Activated CD8-positive, alpha-beta memory T cell treated with anti-CD3 and anti-CD28 coated beads for 48 hours (primary cell): ENCODE data around the gene HOXB5.

Experiments
- DNase-seq, 3 experiments: peaks; one replicate each; pipeline ENCODE4 v3.0.0-alpha.2; 2020; ENCODE audit warnings: low read depth in 2 of 3, low spot score in 2 of 3

The HOXB5 gene

GRCh38 chr17:48576479-48577309, 16.9 kb downstream of the HOXB5 start:
- DNase-seq = no peak

DNA sequence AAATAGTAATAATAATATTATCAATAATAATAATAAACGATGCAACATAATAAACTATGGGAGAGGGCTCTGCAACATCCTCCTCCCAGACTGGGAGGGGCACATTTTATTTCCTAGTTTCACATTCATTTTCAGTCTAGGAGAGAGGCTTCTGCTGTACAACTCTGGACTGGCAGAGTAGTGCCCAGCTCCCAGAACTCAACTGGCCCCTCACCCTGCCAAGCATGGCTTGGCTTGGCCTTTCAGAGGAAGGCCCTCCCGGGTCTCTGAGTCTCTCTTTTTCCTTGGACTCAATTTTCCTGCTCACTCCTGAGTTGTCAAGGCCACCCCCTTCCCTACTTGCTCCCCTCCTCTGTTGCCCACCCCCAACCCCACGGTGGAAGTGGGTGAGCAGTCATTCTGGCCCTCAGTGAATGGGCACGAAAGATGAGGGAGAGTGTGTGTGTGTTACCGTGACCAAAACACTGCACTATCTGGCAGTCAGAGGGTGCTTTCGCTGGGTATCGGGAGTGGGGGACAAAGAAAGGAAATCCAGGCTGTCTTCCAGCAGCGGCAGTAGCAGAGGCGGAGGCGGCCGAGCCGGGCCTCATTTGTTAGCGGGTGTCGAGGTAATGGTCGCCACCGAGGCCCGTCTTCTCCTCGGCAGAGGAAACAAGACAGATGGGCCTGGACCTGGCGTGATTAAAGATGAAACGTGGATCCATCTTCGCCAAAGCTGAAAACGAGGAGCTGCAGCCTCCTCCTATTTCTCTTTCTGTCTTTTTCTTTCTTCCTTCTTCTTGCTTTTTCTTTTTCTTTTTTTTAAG, 17.7 kb downstream of the HOXB5 start:
- no peak for DNase-seq

- no peak for DNase-seq
Measured at GRCh38 chr17:48575066-48575582, 18.5 kb downstream of the HOXB5 start.

- DNase-seq = no peak
Measured at GRCh38 chr17:48574505-48575065, 19.0 kb downstream of the HOXB5 start.

- DNase-seq = no peak
Measured at GRCh38 chr17:48571826-48572417, 21.7 kb downstream of the HOXB5 start.

- DNase-seq = no peak
Measured at GRCh38 chr17:48571024-48571818, 22.4 kb downstream of the HOXB5 start.

GRCh38 chr17:48570325-48571023, 23.1 kb downstream of the HOXB5 start:
- no peak for DNase-seq

- DNase-seq = no peak
Measured at GRCh38 chr17:48569674-48570324, 23.8 kb downstream of the HOXB5 start.

DNA sequence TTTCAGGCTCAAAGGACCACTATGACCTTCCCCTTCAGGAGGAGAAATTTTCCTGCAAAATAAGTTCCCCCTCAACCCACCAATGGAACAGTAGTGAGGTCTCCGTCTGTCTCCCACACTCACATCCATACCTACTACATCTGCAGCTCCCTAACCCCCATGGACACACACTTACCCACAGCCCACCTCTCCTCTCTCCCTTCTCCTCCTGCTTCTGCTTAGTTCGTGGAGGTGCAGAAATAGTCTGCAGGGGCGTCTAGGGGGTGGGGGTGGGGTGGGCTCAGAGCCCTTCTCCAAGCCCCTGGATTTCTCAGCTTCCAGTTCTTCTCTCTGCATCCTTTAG, 24.4 kb downstream of the HOXB5 start:
- DNase-seq = no peak

DNA sequence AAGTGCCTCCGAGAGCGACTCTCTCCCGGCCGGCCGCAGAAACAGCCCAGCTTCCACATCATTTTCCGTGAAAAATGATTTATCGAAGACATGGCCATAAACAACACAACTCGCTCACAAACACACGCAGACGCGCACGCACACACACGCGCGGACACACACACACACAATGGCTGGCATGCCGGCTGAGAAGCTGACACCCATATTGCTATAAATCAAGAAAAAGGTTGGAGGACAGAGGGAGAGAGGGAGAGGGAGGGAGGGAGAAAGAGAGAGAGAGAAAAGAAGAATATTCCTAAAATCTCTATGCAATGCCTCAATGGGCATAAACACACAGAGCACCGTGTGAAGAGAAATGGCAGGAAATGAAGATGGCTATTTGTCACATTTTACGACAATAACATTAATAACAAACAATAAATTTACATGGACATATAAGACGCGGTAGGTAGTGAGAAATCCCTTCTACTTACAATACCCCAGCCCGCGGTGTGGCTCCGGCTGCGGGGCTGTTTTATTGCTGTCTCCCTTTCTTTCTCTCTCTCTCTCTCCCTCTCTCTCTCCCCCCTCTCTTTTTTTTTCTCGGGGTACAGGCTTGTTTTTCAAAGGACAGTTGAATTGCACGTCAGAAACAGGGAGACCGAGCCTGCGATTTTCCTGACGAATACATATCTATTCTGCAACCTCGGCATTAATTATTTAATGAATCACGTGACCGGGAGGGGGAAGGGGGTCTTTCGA, 24.9 kb downstream of the HOXB5 start:
- no peak for DNase-seq

GRCh38 chr17:48567646-48568354, 25.8 kb downstream of the HOXB5 start:
- no peak for DNase-seq

GRCh38 chr17:48567209-48567608, 26.4 kb downstream of the HOXB5 start:
- no peak for DNase-seq

DNA sequence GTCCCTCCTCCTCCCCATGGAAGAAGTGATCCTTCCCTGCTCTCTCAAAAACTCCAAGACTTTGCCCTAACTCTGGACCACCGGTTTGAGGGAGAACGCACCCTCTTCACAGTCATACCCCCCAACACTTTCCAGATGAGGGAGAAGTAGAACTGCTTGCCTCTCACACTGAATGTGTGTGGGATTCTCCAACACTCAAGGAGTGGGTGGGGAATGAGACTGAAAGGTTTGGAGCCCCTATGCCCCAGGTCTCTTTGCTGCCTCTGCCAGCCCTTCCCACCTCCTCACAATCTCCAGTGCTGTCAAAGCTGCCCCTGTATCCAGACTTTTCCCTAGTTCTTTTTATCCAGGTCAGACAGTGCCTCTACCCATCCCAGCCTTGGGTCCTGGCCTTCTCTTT, 26.9 kb downstream of the HOXB5 start:
- no peak for DNase-seq

DNA sequence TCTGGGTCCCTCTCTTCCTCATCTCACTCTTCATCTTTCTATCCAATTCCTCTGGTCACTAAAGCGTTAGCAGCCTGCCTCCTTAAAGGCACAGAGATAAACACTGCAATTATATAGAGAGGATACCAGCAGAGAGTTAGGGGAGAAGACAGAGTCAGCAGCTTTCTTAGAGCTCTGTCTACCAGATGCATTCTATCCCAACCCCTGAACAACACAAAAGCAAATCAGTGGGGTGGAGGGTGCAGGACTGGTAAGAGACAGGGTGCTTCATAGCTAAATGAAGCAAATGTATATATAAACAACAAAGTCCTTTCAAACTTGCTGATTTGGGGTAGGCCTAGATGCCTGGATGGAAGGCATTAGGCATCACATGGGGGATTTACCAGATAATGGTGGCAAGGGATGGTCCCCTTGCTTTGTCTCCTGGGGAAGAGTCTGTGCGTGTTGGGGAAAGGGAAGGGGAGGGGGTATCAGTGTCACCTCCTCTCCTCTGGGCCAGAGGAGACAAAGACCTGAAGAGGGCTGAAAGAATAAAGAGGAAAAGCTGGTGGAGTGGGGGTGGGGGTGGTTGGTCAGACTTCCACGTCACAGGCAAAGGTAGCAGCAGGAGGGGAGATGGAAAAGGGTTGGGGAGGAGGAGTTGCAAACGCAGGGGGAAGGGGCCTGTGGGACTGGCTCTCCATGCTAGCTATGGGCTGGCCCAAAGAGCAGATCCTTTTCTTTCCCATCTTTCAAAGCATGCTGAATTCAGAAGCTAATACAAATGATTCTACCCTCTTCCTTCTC, 27.5 kb downstream of the HOXB5 start:
- DNase-seq = no peak

GRCh38 chr17:48565022-48565554, 28.5 kb downstream of the HOXB5 start:
- DNase-seq = no peak

GRCh38 chr17:48564188-48565021, 29.2 kb downstream of the HOXB5 start:
- no peak for DNase-seq

DNA sequence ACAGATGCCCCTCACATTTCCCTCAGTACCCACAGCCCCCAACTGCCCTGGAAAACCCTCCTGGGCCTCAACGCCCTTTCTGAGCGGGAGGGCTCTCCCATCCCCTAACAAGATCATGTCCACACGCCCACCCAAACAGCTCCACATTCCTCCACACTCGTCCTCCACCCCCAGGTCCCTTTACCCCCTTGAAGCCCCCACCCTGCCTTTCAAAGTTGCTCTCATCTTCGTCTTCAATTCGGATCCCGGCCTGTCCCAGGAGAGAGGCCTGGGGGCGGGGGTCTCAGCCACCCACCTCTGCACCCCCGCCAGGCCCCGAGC, 29.8 kb downstream of the HOXB5 start:
- no peak for DNase-seq
